ENCODE data around the gene BTG3. TPM values are rescaled to one million over a fixed set of nuclear protein-coding genes. Genes with fewer than 3 reads are reported as not detected.

The BTG3 gene
- total and polyA plus RNA-seq, 9 of the 15 experiments (the other 6 are each of a cell fraction or from before 2014, with no cell fraction given), result 11.7 to 43.0 (median 29.7) TPM

- ATAC-seq, result peak; percentile 5
- Histone ChIP-seq H3K79me2 (ENCODE audit: control insufficient read depth, insufficient read depth, low read length) (peaks cover 55% of the 10 kb centered on the region), H3K4me1 (replicated peaks in 1 of 2; ENCODE audit: control insufficient read depth in 2 of 2, insufficient read depth in 2 of 2, low read length in 2 of 2) (peaks cover 2 to 15% of the 10 kb centered on the region in 2 experiments; a peak in 4 of 5 replicates), H3K9ac (ENCODE audit: insufficient read depth in 1 of 2, low read depth in 2 of 2, low read length in 2 of 2) (peak overlapping the region; percentile 97 to 99), H3K9me1 (ENCODE audit: control insufficient read depth, insufficient read depth, low read length) (no peaks in the 10 kb centered on the region), H2AFZ (ENCODE audit: low read depth, low read length) (peak overlapping the region; percentile 81), H3K27ac (ENCODE audit: extremely low read depth, low read depth, low read length) (peak overlapping the region; percentile 97), H3K27me3 (ENCODE audit: control insufficient read depth in 2 of 2, insufficient read depth in 2 of 2, low read length in 2 of 2) (no peaks in the 10 kb centered on the region), H3K36me3 (ENCODE audit: control insufficient read depth, insufficient read depth, low read length) (peaks cover 38% of the 10 kb centered on the region), H4K20me1 (replicated peaks; ENCODE audit: control insufficient read depth, insufficient read depth, low read length) (no peaks in the 10 kb centered on the region), H3K4me3 (peak overlapping the region; percentile 93), H3K9me3 (replicated peaks; ENCODE audit: control insufficient read depth, insufficient read depth, low read depth, low read length) (no peaks in the 10 kb centered on the region), H3K4me2 (ENCODE audit: insufficient read depth, low read length) (peak overlapping the region; percentile 95)
- DNase-seq (ENCODE audit: extremely low read depth in 1 of 4, low spot score in 3 of 4), result no peak
- in situ Hi-C loops (cut with MboI) (no loop called here), intact Hi-C loops (cut with micrococcal nuclease) (no loop called here)
- no peak for FAIRE-seq
- WGBS (ENCODE audit: insufficient coverage, low coverage, missing lambda C conversion rate), result 1% methylated on average over 39 of the region's 50 CpGs
- ChIA-PET CTCF (ENCODE audit: low intra/inter-chr PET ratio) (no interaction called here), POLR2A (interaction anchor here (2.4 to 3.6 kb wide), 3 partner anchors 11 to 17 kb away, joined by 5 to 31 read pairs (median 9); no protein-coding TSS in a partner anchor)
- BruUV-seq (replicated peaks), result TSS peak; percentile 98
- TF ChIP-seq ZNF274 (IDR thresholded peaks at IDR 0.05; ENCODE audit: borderline replicate concordance, low read depth, low read length), result no peak
- no peak for TF ChIP-seq KAT7 (CRISPR knock-in tag; IDR thresholded peaks at IDR 0.05; ENCODE audit: borderline replicate concordance)
- no peak for TF ChIP-seq THRA (IDR thresholded peaks at IDR 0.05)
- no peak for TF ChIP-seq RCOR1 (IDR thresholded peaks at IDR 0.05; ENCODE audit: borderline replicate concordance in 1 of 2, low read depth in 2 of 2, low read length in 2 of 2)
- TF ChIP-seq TEAD4 (IDR thresholded peaks at IDR 0.05; ENCODE audit: low read length), result no peak
- no peak for TF ChIP-seq TEAD4 (CRISPR knock-in tag; IDR thresholded peaks at IDR 0.05; ENCODE audit: borderline replicate concordance)
- TF ChIP-seq NR2F6 (CRISPR knock-in tag; IDR thresholded peaks at IDR 0.05), result no peak
- TF ChIP-seq ARHGAP35 (IDR thresholded peaks at IDR 0.05; ENCODE audit: partially characterized antibody), result no peak
- TF ChIP-seq KDM5B (IDR thresholded peaks at IDR 0.05; ENCODE audit: insufficient replicate concordance, low read depth, low read length), result peak; percentile 40
- TF ChIP-seq SMARCC2 (IDR thresholded peaks at IDR 0.05; ENCODE audit: low read depth), result no peak
- TF ChIP-seq ZNF444 (CRISPR knock-in tag; IDR thresholded peaks at IDR 0.05), result no peak
- TF ChIP-seq CBX5 (IDR thresholded peaks at IDR 0.05; ENCODE audit: borderline replicate concordance, low read depth), result no peak
- no peak for TF ChIP-seq HOXB6 (CRISPR knock-in tag; IDR thresholded peaks at IDR 0.05; ENCODE audit: borderline replicate concordance)
- no peak for TF ChIP-seq LEF1 (IDR thresholded peaks at IDR 0.05)
- TF ChIP-seq KLF16 (IDR thresholded peaks at IDR 0.05), result no peak
- TF ChIP-seq, protein P1, sequence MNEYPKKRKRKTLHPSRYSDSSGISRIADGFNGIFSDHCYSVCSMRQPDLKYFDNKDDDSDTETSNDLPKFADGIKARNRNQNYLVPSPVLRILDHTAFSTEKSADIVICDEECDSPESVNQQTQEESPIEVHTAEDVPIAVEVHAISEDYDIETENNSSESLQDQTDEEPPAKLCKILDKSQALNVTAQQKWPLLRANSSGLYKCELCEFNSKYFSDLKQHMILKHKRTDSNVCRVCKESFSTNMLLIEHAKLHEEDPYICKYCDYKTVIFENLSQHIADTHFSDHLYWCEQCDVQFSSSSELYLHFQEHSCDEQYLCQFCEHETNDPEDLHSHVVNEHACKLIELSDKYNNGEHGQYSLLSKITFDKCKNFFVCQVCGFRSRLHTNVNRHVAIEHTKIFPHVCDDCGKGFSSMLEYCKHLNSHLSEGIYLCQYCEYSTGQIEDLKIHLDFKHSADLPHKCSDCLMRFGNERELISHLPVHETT (CRISPR knock-in tag; conservative IDR thresholded peaks at IDR 0.05 in 1 of 2, IDR thresholded peaks at IDR 0.05 in 1 of 2), result no peak
- TF ChIP-seq ZC3H4 (CRISPR knock-in tag; IDR thresholded peaks at IDR 0.05; ENCODE audit: borderline replicate concordance), result peak; percentile 56
- no peak for TF ChIP-seq ARID2 (IDR thresholded peaks at IDR 0.05)
- TF ChIP-seq ZNF75A (CRISPR knock-in tag; IDR thresholded peaks at IDR 0.05), result no peak
- TF ChIP-seq NFRKB (IDR thresholded peaks at IDR 0.05; ENCODE audit: low read depth), result peak; percentile 5; the same call in 1 of the 2 replicates
- no peak for TF ChIP-seq GABPB1 (CRISPR knock-in tag; IDR thresholded peaks at IDR 0.05)
- no peak for TF ChIP-seq NFE2L1 (tag; IDR thresholded peaks at IDR 0.05; ENCODE audit: borderline replicate concordance, low read depth)
- no peak for TF ChIP-seq PTRF (tag; IDR thresholded peaks at IDR 0.05)
Observed at GRCh38 chr21:17612023-17612564, 607 bp downstream of the BTG3 start.

Measured in K562 (cell line).